NCI-H2196 treated with DMSO at 0.1 percent for 48 hours (cell line): ENCODE measurements around the gene LMTK3.
"Not testable (repeated sequence)": the region's sequence is repeated elsewhere in the genome, so short reads cannot be mapped to it uniquely, and the experiment has no call there.

ENCODE experiments used
- DNase-seq: peaks from one replicate; lab custom pipeline; 2025; ENCODE audit not compliant: unreplicated experiment; lab: John Stamatoyannopoulos, UW

The LMTK3 gene

GRCh38 chr19:48507911-48508439 lies 3.7 kb downstream of the LMTK3 start:
- DNase-seq, result no peak

- DNase-seq, result peak; percentile 27
Observed at GRCh38 chr19:48506138-48506733, 5.4 kb downstream of the LMTK3 start.

- no peak for DNase-seq
Observed at GRCh38 chr19:48502350-48503018, 9.2 kb downstream of the LMTK3 start.

GRCh38 chr19:48501494-48502349 lies 9.9 kb downstream of the LMTK3 start:
- peak; percentile 98 for DNase-seq

- DNase-seq, result no peak
Observed at GRCh38 chr19:48500830-48501493, 10.7 kb downstream of the LMTK3 start.

GRCh38 chr19:48499316-48500090 lies 12.1 kb downstream of the LMTK3 start:
- no peak for DNase-seq

GRCh38 chr19:48498595-48499311 lies 12.9 kb downstream of the LMTK3 start:
- DNase-seq, result no peak

GRCh38 chr19:48497728-48498594 lies 13.7 kb downstream of the LMTK3 start:
- no peak for DNase-seq

- no peak for DNase-seq
Observed at GRCh38 chr19:48496959-48497727, 14.5 kb downstream of the LMTK3 start.

GRCh38 chr19:48495396-48495795 lies 16.2 kb downstream of the LMTK3 start:
- DNase-seq, result no peak

GRCh38 chr19:48493718-48494401 lies 17.8 kb downstream of the LMTK3 start:
- no peak for DNase-seq

GRCh38 chr19:48492925-48493717 lies 18.5 kb downstream of the LMTK3 start:
- peak; percentile 99 for DNase-seq

- DNase-seq, result no peak
Observed at GRCh38 chr19:48491793-48492123, 19.9 kb downstream of the LMTK3 start.

- DNase-seq, result peak; percentile 63
Observed at GRCh38 chr19:48490981-48491792, 20.4 kb downstream of the LMTK3 start.

- peak; percentile 26 for DNase-seq
Observed at GRCh38 chr19:48489608-48490216, 21.9 kb downstream of the LMTK3 start.

GRCh38 chr19:48488478-48488877 lies 23.2 kb downstream of the LMTK3 start:
- DNase-seq, result not testable (repeated sequence)
